CD4-positive, CD25-positive, alpha-beta regulatory T cell (primary cell): ENCODE measurements around the gene A2M. TPM values are rescaled to one million over a fixed set of nuclear protein-coding genes. Genes with fewer than 3 reads are reported as not detected.

ENCODE experiments used
- ATAC-seq, 2 donors: fragments of 150-1000 bp; cut with Tn5 transposase; one replicate each; pipeline ENCODE4 v1.10.0; 2021; ENCODE audit warnings: low read depth in 2 of 2, moderate number of reproducible peaks in 2 of 2, moderate library complexity in 1 of 2
- DNase-seq, 3 donors: peaks; one replicate each; pipeline versions ENCODE4 v3.0.0 to v3.0.0-alpha.2; 2012 to 2022; ENCODE audit warnings: mixed read lengths in 1 of 3
- H3K27ac ChIP-seq: one replicate; pipeline ENCODE4 v1.7.0; 2013; ENCODE audit warnings: mild to moderate bottlenecking, low read length; ENCODE audit not compliant: insufficient read depth, poor library complexity, severe bottlenecking
- H3K27me3 ChIP-seq: one replicate; pipeline ENCODE4 v1.7.0; 2013; ENCODE audit warnings: low read length; ENCODE audit not compliant: control insufficient read depth, insufficient read depth
- H3K36me3 ChIP-seq: one replicate; pipeline ENCODE4 v1.7.0; 2013; ENCODE audit warnings: mild to moderate bottlenecking, low read length, moderate library complexity; ENCODE audit not compliant: control insufficient read depth, insufficient read depth
- H3K4me1 ChIP-seq: 2 replicates; pipeline ENCODE4 v1.7.0; 2013; ENCODE audit warnings: mild to moderate bottlenecking, low read length; ENCODE audit not compliant: insufficient read depth, control insufficient read depth, poor library complexity, severe bottlenecking
- H3K4me3 ChIP-seq: one replicate; pipeline ENCODE4 v1.7.0; 2013; ENCODE audit warnings: low read depth, mild to moderate bottlenecking, low read length, moderate library complexity
- H3K9me3 ChIP-seq, 2 experiments: 1 replicate in 1 of 2; 2 replicates in 1 of 2; pipeline ENCODE4 v1.7.0; 2013; ENCODE audit warnings: low read length in 2 of 2, mild to moderate bottlenecking in 1 of 2, moderate library complexity in 1 of 2; ENCODE audit not compliant: control insufficient read depth in 2 of 2
- H3K27ac Mint-ChIP-seq, 3 donors: one replicate each; pipeline ENCODE4 v1.8.0; 2020 to 2022; ENCODE audit warnings: mild to moderate bottlenecking in 3 of 3, mixed read lengths in 3 of 3, moderate library complexity in 2 of 3
- H3K27me3 Mint-ChIP-seq: one replicate; pipeline ENCODE4 v1.8.0; 2022; ENCODE audit warnings: mild to moderate bottlenecking, mixed read lengths
- H3K36me3 Mint-ChIP-seq: one replicate; pipeline ENCODE4 v1.8.0; 2020; ENCODE audit warnings: mixed read lengths
- H3K4me1 Mint-ChIP-seq, 4 donors: one replicate each; pipeline ENCODE4 v1.8.0; 2020 to 2022; ENCODE audit warnings: mixed read lengths in 4 of 4, mild to moderate bottlenecking in 1 of 4
- H3K4me3 Mint-ChIP-seq, 4 donors: one replicate each; pipeline ENCODE4 v1.8.0; 2020 to 2022; ENCODE audit warnings: mild to moderate bottlenecking in 4 of 4, mixed read lengths in 4 of 4, moderate library complexity in 3 of 4
- H3K9me3 Mint-ChIP-seq, 7 donors: one replicate each; pipeline ENCODE4 v1.8.0; 2020 to 2022; ENCODE audit warnings: mixed read lengths in 7 of 7, mild to moderate bottlenecking in 3 of 7, moderate library complexity in 2 of 7
- polyA plus RNA-seq, 4 donors: library from polyadenylated mRNA; unstranded; fragments of 300-500 nt; fragmentation: Illumina TruSeq; gene quantifications; one replicate each; pipeline ENCODE4 v1.2.3, GENCODE V29; 2021
- total RNA-seq: library from RNA; stranded (reverse); gene quantifications from one replicate; pipeline ENCODE4 v1.2.3, GENCODE V29; 2022

A2M gene
- total and polyA plus RNA-seq, 5 donors from 2014 or later, result not detected

DNA sequence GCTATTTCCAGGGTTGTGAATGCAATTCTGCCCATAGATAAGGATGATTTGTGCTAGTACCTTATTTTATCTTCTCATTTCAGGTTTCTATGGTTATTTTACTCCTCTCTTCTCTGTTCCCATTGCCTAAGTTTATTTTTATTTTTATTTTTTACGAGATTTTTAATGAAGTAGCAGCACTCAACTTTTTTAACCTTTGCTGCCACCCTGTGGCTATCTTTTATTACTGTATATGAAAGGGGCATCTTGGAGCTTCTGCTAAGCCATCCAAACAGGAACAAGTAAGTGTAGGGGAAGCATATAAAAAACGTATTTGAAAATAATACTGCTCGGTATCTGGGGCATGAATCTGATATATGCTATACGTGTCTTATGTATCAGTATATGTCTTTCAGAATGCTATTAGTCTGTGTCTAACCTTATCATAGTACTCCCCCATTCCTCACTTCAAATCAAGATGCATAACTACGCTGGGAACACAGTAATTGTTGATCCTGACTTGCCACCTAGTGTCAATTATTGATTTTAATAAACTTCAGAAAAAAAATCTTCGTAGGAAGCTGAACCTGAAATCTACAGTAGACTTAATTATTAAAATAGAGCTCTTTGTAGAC lies 66.1 kb downstream of the A2M start:
- peak; percentile 60 to 63 for ATAC-seq
- peaks cover 0 to 4% (median 0%) of the 10 kb centered on the region in 7 donors for H3K9me3 Mint-ChIP-seq
- Histone ChIP-seq H3K36me3 (no peaks in the 10 kb centered on the region), H3K9me3 (no peaks in the 10 kb centered on the region), H3K27me3 (peaks cover 3% of the 10 kb centered on the region), H3K4me1 (no peaks in the 10 kb centered on the region), H3K4me3 (no peak overlapping the region), H3K27ac (no peak overlapping the region)
- H3K4me3 Mint-ChIP-seq, result no peak overlapping the region
- DNase-seq, result peak; percentile 8 to 71 (median 64)
- no peak overlapping the region for H3K27ac Mint-ChIP-seq
- H3K27me3 Mint-ChIP-seq, result peaks cover 18% of the 10 kb centered on the region
- H3K36me3 Mint-ChIP-seq, result no peaks in the 10 kb centered on the region
- H3K4me1 Mint-ChIP-seq, result peaks cover 8 to 19% (median 12%) of the 10 kb centered on the region in 4 donors

DNA sequence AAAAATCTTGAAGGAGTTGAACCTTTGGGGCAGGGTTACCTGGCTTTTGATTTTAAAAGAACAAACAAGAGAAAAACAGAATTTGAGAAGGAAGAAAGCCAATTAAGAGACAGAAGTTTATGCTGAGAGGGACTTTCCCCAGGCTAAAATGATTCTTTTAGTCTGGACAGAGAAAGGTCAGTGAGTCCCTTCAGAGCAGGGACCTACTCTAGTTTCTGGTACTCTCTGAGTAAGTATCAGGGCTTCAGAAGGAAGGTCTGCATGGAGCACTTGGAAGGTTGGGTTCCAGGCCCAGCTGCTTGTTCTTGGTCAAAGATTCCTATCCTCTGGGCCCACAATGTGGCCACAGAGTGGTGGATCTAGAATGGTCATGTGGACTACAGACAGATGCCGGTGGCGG lies 66.8 kb downstream of the A2M start:
- Histone ChIP-seq H3K4me3 (no peak overlapping the region), H3K9me3 (no peaks in the 10 kb centered on the region), H3K4me1 (no peaks in the 10 kb centered on the region), H3K27ac (peak overlapping the region; percentile 6), H3K27me3 (peaks cover 3% of the 10 kb centered on the region), H3K36me3 (no peaks in the 10 kb centered on the region)
- Mint-ChIP-seq H3K4me1 (peaks cover 8 to 19% (median 12%) of the 10 kb centered on the region in 4 donors), H3K27me3 (peaks cover 18% of the 10 kb centered on the region), H3K4me3 (peak overlapping the region in 1 of 4 donors; percentile 32), H3K9me3 (peaks cover 0 to 4% (median 0%) of the 10 kb centered on the region in 7 donors), H3K27ac (peak overlapping the region in 1 of 3 donors; percentile 24), H3K36me3 (no peaks in the 10 kb centered on the region)
- no peak for ATAC-seq
- DNase-seq, result no peak

DNA sequence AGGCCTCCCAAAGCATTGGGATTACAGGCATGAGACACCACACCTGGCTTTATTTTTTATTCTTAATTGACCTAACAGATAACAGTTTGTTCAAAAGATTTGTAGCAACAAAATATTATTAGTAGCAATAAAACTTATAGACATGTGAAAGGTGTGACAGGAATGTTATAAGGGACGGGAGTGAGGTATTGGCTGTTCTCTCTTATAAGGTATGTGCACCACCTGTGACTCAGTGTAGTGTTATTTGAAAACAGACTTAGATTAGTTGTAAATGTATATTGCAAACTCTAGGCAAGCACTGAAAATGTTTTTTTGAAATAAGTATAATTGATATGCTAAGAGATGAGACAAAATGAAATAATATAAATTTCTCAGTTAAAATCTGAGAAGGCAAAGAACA lies 68.6 kb downstream of the A2M start:
- Histone ChIP-seq H3K36me3 (no peaks in the 10 kb centered on the region), H3K27ac (no peak overlapping the region), H3K27me3 (no peaks in the 10 kb centered on the region), H3K4me3 (no peak overlapping the region), H3K4me1 (no peaks in the 10 kb centered on the region), H3K9me3 (no peaks in the 10 kb centered on the region)
- H3K4me3 Mint-ChIP-seq, result no peak overlapping the region
- H3K27me3 Mint-ChIP-seq, result peaks cover 21% of the 10 kb centered on the region
- H3K36me3 Mint-ChIP-seq, result no peaks in the 10 kb centered on the region
- peaks cover 8 to 19% (median 12%) of the 10 kb centered on the region in 4 donors for H3K4me1 Mint-ChIP-seq
- H3K9me3 Mint-ChIP-seq, result peaks cover 0 to 4% (median 0%) of the 10 kb centered on the region in 7 donors
- ATAC-seq (no peak), DNase-seq (no peak)
- peak overlapping the region in 1 of 3 donors; percentile 74 for H3K27ac Mint-ChIP-seq

DNA sequence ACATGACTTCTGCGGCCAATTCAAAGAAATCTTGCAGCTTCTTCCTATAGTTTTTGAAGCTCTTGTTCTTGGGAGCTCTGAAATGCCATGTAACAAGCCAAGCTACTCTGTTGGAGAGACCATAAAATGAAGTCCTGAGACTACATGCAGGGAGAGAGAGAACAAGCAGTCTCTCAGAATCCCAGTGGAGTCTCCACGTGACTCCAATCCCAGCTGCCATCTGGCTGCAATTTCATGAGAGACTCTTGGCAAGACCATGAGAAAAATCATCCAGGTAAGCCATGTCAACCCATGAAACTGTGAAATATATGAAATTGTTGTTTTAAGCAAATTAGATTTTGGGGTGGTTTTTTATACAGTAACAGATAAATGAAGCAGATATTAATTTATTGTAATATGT lies 72.0 kb downstream of the A2M start:
- Histone ChIP-seq H3K4me1 (peaks cover 8% of the 10 kb centered on the region), H3K27me3 (no peaks in the 10 kb centered on the region), H3K36me3 (no peaks in the 10 kb centered on the region), H3K4me3 (no peak overlapping the region), H3K27ac (no peak overlapping the region), H3K9me3 (no peaks in the 10 kb centered on the region)
- Mint-ChIP-seq H3K36me3 (no peaks in the 10 kb centered on the region), H3K9me3 (peaks cover 0 to 4% (median 0%) of the 10 kb centered on the region in 7 donors), H3K27ac (no peak overlapping the region), H3K4me3 (no peak overlapping the region), H3K27me3 (peaks cover 18% of the 10 kb centered on the region), H3K4me1 (peaks cover 12 to 22% (median 17%) of the 10 kb centered on the region in 4 donors)
- no peak for ATAC-seq
- DNase-seq, result no peak

DNA sequence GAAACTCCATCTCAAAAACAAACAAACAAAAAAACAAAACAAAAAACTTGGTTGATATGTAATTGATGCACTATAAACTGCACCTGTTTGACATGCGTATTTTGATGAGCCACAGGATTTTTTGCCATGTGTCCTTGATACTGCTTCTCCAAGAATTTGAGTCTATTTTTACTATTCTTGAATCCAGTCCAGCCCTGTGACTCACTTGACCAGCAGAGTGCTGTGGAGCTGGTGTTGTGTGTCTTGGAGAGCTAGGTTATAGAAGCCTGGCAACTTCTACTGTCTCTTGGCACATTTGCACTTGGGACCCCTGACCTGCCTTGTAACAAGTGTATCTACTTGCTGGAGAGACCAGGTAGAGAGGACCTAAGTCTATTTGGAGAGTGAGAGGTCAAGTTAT lies 74.4 kb downstream of the A2M start:
- H3K36me3 Mint-ChIP-seq, result no peaks in the 10 kb centered on the region
- ATAC-seq, result no peak

DNA sequence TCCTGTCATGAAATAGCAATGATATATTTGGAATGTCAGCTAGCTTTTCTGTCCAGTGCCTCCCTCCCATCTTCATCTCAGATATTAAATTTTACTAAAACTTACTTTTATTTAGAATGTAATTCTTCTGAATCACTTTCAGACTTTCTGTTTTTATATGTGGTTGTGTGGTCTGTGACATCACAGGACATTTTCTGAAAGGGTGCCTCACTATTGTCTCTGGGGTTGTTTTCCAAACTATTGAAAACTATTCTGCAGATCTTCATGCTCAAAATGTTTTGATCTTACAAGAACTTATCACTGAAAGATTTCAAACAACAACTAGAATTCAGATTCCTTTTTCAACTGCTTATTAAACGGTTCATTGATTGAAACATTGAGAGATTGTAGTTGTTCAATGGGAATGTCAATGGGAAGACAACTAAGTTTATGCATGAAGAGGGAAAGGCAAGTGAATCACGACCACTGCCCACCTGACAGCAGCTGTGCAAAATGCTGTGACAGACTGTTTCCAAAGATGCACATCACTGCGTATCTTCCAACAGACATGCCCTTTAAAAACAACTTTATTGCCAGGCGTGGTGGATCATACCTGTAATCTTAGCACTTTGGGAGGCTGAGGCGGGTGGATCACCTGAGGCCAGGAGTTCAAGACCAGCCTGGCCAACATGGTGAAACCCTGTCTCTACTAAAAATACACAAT lies 75.1 kb downstream of the A2M start:
- peaks cover 7 to 44% (median 15%) of the 10 kb centered on the region in 4 donors for H3K4me1 Mint-ChIP-seq
- H3K9me3 Mint-ChIP-seq, result peaks cover 0 to 1% (median 0%) of the 10 kb centered on the region in 7 donors
- no peak overlapping the region for H3K27ac ChIP-seq
- no peaks in the 10 kb centered on the region for H3K9me3 ChIP-seq
- H3K4me3 Mint-ChIP-seq, result no peak overlapping the region
- H3K27me3 Mint-ChIP-seq, result peaks cover 14% of the 10 kb centered on the region
- no peak overlapping the region for H3K4me3 ChIP-seq
- no peaks in the 10 kb centered on the region for H3K36me3 ChIP-seq
- peak overlapping the region; percentile 61 to 73 (median 65) for H3K27ac Mint-ChIP-seq
- H3K36me3 Mint-ChIP-seq, result no peaks in the 10 kb centered on the region
- H3K27me3 ChIP-seq, result no peaks in the 10 kb centered on the region
- H3K4me1 ChIP-seq, result peaks cover 22% of the 10 kb centered on the region
- DNase-seq, result peak in 1 of 3 donors; percentile 23
- ATAC-seq, result no peak

More for the DNA sequence above, 74.4 kb downstream of the A2M start:
- Histone ChIP-seq H3K27me3 (no peaks in the 10 kb centered on the region), H3K9me3 (no peaks in the 10 kb centered on the region), H3K4me3 (no peak overlapping the region), H3K27ac (no peak overlapping the region), H3K4me1 (peaks cover 22% of the 10 kb centered on the region), H3K36me3 (no peaks in the 10 kb centered on the region)
- peaks cover 0 to 2% (median 0%) of the 10 kb centered on the region in 7 donors for H3K9me3 Mint-ChIP-seq
- H3K27ac Mint-ChIP-seq, result no peak overlapping the region
- no peak for DNase-seq
- H3K27me3 Mint-ChIP-seq, result peaks cover 14% of the 10 kb centered on the region
- H3K4me3 Mint-ChIP-seq, result no peak overlapping the region
- peaks cover 12 to 41% (median 17%) of the 10 kb centered on the region in 4 donors for H3K4me1 Mint-ChIP-seq

DNA sequence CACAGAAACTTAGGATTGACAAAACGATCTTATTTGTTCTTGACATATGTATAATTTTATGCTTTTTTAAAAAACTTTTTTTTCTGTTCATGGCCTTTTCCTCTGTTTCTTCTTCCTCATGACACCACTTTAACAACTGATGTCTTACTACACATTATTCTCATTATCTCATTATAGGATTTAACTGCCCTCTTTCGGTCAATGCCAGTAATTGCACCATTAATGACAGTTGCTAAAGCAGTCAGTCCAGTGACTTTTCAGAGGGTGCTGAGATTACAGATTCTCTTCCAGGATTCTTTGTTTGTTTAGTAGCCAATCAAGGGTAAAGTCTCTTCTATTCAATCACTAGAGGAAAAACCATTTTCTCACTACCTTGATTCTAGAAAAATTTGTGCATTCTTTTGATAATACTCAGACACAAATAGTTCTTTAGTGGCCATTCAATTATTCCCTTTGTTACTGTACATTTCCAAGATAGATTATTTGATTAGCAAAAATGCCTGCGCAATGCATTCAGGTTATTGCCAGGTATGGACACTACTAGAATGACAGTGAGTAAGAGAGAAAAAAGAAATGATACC lies 76.2 kb downstream of the A2M start:
- Mint-ChIP-seq H3K27ac (peak overlapping the region in 2 of 3 donors; percentile 11 to 73), H3K4me3 (peak overlapping the region in 3 of 4 donors; percentile 2 to 59 (median 5)), H3K27me3 (peaks cover 14% of the 10 kb centered on the region), H3K36me3 (no peaks in the 10 kb centered on the region), H3K4me1 (peaks cover 7 to 46% (median 15%) of the 10 kb centered on the region in 4 donors), H3K9me3 (peaks cover 0 to 3% (median 0%) of the 10 kb centered on the region in 7 donors)
- peak; percentile 20 to 69 (median 63) for DNase-seq
- peak; percentile 79 to 85 for ATAC-seq
- no peaks in the 10 kb centered on the region for H3K27me3 ChIP-seq
- H3K9me3 ChIP-seq, result no peaks in the 10 kb centered on the region
- peaks cover 22% of the 10 kb centered on the region for H3K4me1 ChIP-seq
- H3K27ac ChIP-seq, result no peak overlapping the region
- H3K4me3 ChIP-seq, result peak overlapping the region; percentile 7
- no peaks in the 10 kb centered on the region for H3K36me3 ChIP-seq
